Right hindlimb (tissue), 1 donor: ENCODE results near the gene TTLL7.

ENCODE experiments used
- DNase-seq: peaks from one replicate; pipeline ENCODE4 v3.0.0-alpha.2; 2018

TTLL7 gene

DNA sequence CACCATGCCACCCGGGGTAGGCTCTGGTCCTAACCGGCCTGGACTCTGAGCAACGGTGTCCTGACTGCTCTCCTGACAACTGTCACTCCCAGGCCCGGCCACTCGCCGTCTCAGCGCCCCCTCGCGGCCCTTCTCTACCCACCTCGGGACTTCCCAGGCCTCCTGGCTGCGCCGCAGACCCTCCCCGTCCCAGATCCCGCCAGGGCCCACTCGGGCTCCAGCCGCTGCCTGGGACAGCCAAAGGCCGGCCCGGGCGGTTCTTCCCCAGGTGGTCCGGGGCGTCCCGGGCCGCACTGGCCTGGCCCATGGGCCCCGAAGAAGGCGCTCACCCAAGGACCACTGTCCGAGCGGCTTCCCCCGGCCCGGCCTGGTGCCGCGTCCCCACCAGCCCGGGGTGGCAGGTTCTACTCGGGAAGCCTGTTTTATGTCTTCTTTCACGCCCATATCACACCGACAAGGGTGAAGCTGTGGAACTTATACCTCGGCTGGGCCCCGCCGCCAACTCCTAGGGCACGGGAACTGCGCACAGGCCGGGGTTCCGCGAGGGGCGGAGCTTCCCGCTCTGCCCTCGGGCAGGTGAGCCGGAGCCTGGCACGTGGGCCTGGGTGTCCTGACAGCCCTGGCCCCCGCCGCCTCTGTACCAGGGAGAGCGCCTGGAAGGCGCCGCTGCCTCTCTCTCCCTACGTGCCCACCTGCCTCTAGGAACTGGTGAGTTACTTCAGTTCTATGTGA, 138.3 kb downstream of the TTLL7 start:
- DNase-seq = peak; percentile 73

- no peak for DNase-seq
Measured at GRCh38 chr1:83857716-83858115, 141.2 kb downstream of the TTLL7 start.

DNA sequence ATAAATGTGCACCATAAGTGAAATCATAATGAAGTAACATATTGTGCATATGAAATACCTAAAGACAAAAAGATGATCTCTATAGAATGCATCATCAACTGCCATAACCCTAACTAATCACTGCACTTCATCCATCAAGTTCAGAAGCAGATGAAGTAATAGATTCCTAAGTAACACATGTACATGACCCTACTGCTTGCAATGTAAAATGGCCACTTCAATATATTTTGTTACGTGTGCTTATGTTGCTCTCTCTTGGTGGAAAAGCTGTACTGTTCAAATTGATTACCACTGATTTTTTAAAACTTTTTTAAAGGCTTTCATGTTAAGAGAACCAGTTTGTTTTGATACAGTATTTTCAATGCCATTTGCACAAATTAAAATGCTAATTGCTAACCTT, 141.8 kb downstream of the TTLL7 start:
- no peak for DNase-seq

DNA sequence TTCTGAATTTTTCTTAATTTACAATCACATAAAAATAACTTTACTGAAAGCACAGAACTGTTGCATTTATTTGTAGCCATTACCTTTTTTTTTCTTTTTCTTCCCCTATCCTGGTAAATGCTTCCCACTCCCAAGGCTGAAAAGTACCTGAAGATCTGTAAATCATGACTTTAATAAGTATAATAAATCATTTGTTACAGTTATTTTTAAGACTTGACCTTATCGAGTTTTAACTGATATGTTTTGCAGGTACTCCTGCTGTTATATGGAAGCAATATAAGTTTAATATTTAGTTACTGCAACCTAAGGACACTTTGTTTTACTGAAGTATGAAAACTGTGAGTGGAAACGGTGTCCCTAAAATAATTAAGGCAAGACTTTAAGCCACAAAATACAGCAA, 142.6 kb downstream of the TTLL7 start:
- DNase-seq = no peak

DNA sequence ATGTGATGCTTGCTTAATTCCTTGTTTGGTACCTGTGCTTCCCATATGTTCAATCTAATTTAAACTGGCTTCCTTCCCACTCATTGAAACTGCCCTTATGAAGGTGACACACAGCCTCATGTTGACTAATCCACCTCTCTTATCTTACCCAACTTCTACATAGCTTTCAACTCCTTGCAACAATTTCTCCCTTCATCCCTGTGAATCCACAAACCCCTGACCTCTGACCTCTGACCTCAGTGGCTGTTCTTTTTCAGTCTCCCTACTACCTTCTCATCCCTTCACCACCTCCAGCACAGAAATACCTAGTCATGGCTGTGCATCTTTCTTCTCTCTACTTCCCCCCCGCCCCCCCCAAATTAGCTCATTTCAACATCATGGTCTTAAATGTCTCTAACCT, 144.5 kb downstream of the TTLL7 start:
- DNase-seq = no peak

DNA sequence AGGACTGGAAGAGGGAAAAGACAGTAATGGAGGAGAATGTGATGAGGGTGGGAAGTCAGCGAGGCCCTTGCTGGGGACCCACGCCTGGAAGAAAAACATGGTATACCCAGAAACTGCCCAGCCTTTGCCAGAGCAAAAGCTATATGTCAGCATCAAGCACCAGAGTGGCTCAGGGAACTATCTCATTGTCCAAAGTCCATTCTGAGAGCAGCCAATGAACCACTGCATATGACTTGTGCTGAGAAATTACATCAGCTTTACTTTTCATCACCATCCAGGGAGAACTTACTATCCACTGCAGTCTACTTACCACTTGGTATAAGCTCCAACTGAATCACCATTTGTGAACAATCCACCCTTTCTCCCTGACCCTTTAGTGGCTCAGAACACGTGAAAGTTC, 148.1 kb downstream of the TTLL7 start:
- no peak for DNase-seq

DNA sequence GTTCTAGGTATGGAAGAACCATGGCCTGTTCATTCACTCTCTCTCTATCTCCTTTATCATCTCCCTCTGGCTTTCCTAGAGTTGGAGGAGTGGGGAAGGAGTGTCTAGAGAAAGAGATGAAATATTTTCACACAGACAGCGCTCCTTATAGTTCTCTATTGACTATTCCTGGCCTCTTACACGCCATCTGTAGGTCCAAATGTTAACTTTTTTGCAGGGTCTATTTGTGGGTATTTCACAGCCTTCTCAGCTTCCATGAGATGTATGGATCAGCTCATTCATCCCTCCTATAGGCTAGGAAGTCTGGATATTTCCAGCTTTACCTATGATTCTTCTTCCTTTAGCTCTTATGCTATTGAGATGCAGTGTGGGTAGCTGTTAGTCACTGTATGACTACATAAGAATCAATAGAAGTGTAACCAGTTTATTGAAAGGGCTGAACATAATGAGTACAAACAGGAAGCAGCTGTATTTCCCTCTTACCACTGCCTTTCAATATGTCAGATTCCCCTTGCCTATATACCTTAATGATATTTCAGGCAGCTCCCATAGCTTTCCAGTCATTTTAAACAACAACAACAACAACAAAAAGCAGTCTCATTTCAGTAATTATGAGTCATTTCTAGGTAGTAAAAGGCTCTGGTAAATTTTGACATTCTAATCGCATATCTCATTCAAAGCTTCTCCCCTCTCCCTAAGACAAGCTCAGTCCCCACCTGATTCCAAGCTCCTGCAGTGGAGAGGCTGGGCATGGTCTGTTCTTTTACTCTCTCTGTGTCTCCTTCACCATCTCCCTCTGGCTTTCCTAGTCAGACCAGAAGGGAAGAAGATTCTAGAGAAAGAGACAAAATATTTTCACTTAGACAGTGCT, 149.5 kb downstream of the TTLL7 start:
- DNase-seq = no peak

DNA sequence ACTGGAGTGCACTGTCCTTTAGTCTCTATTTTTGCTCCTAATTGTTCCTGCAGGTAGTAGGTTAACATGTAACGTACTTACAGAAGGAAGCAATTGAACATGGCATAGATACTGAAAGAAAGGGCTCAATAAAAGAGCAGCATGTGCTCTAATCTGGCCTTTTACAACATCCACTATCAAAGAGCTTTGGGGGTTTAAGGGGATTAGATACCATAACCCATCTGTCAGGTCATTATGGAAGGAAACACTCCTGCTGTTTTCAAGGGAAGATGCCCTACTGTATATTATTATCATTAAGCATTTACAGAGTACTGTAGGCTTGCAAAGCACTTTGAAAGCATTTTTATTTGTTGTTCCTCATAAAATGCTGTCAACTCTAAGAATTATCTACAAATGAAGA, 152.8 kb downstream of the TTLL7 start:
- DNase-seq = no peak

DNA sequence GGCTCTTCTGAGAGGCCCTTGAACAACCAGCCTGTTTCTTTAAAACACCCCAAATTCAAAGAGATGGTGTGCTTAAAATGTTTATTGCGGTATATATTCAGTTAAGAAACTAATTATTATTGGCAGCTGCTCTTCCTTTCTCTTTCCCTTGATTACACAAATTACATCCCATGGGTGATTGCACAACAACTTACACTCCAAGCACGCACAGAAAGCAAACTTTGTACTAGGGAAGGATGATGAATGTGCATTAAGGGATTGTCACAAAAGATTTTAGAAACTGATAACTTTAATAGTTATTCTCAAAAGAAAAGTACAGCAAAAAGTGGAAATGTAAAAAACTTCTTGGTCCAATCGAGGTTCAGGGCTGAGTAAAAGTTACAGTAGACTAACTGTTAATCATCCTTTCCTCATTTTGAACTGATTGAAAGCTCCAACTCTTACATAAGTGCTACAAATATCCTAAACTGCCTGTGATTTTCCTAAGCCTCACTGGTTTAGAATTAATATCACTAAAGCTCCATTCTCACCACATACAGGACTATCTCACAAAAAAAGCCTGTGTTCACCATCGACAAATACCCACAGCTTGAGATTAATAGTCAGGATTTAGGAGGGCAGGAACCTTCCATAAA, 153.4 kb downstream of the TTLL7 start:
- no peak for DNase-seq

DNA sequence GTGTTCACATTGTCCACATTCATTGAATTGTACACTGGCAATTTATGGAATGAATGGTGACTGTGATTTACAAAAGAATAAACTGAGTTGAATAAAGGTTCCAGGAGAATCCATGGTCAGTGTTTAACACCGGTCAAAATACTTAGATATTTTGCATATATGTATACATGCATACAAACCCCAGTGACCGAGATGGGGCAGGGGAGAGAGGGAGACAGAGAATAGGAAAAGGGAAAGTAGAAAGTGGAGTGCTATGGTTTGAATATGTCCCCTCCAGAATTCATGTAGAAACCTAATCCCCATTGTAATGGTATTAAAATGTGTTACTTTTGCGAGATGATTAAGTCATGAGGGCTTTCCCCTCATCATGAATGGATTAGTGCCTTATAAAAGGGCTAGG, 154.4 kb downstream of the TTLL7 start:
- DNase-seq = no peak

DNA sequence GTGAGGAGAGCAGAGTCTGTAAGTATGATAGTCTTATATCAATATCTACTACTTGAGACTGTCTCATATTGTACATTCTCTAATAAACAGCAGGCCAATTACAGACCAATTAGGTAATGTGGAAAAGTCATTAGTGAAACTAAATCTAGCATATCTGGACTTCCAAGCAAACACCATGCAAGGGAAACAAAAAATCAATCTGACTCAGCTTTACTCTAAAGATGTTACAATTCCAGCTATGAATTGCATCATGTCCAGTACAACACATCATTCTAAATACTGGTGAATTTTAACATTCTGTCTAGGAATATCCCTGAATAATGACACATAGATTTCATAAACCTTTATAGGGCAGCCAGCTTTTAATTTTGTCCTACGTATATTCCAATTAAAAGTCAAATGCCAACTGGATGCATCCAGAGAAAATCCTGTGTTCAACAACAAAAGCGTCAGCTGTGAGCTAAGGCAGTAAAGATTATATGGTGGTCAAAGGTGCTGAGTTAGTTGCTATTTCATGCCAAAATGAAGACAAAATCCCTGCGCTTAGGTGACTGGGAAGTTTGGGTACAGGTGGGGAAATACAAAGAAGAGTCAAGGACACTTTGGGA, 159.3 kb downstream of the TTLL7 start:
- DNase-seq = no peak

- no peak for DNase-seq
Measured at GRCh38 chr1:83838573-83838972, 160.4 kb downstream of the TTLL7 start.

GRCh38 chr1:83836543-83836942, 162.4 kb downstream of the TTLL7 start:
- DNase-seq = no peak

DNA sequence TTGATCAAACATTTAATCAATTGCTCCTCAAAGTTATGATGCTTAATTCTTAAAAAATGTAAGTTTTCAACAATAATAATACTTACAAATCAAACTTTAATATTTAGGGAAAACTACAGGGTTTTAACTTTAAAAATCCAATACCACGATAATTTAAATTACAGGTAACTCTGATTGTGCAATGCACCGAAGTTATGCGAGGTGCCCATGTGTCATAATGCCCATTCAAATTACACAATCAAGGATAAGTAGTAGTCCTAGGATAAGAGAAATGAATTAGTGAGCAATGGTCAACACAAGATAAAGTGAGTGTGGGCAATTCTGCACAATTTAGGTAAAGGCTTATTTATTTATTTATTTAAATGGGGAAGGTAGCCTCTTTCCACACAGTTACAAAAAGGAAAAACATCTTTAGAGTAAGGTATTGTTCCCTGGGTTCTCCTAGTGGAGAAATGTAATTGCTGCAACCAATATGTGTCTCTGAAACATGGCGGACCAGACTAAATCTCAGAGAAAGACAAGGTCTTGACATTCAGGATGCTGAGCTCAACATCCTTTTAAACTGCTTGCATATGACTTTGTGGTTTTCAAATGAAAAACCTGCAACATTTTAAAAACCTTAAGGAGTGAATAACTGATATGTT, 164.2 kb downstream of the TTLL7 start:
- DNase-seq = no peak

DNA sequence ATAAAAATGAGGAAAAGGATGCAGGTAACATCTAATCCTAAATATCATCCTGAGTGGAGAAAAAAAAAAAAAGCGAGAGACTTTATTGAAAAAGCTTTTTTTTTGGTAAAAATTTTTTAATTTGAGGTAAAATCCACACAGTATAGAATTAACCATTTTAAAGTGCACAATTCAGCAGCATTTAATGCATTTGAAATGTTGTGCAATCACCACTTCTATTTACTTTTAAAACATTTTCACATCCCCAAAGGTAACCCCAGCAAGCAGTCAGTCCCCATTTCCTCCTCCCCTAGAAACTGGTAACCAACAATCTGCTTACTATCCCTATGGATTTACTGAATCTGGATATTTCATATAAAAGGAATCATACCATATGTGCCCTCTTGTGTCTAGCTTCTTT, 166.7 kb downstream of the TTLL7 start:
- no peak for DNase-seq

- DNase-seq = no peak
Measured at GRCh38 chr1:83829106-83829505, 169.8 kb downstream of the TTLL7 start.

GRCh38 chr1:83828456-83828855, 170.5 kb downstream of the TTLL7 start:
- DNase-seq = no peak

DNA sequence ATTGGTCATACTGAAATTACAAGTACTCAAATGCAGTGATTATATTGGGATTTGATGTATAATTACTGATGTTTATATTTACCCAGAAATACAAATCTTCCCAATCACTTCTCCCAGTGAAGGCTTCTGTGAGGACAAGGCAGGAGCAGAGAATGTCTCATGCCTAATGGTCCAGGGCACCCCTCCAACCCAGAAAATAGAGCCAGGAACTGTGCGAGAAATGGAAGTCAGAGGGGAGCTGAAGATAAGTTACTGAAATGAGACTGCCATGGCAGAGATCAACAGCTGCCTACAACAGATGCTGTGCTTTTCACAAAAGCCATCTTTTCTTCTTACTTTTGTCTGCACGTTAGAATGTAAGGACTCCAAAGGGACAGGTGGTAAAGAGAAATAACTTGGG, 171.2 kb downstream of the TTLL7 start:
- DNase-seq = peak; percentile 35

DNA sequence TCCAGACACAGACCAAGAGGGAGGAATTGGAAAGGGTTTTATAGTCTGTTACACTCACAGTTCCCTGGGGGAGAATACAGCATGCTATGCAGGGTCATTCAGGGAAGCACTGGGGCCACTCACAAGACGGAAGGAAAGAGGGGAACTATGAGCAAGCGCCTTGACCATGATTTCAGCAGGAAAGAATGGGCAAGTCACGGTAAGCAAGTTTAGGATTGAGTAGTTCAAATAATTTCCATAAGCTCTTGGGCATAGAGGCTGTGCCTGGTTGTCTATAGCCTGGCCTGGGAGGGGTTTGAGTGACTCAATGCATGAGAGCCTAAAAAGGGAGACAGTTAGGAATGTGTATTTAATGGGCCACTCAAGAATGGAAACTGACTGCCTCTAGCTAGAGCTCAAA, 176.7 kb downstream of the TTLL7 start:
- DNase-seq = no peak

GRCh38 chr1:83819436-83819835, 179.5 kb downstream of the TTLL7 start:
- DNase-seq = no peak

DNA sequence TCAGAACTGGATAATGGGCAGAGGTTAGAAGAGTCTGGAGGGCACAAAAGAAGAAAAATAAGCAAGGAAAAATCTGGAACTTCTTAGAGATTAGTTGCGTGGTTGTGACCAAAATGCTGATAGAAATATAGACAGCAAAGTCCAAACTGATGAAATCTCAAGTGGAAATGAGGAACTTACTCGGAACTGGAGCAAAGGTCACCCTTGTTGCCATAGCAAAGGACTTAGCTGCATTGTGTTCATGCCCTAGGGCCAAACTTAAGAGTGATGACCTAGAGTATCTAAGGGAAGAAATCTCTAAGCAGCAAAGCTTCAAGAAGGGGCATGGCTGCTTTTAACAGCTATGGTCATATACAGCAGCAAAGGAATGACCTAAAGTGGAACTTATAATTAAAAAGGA, 180.0 kb downstream of the TTLL7 start:
- DNase-seq = no peak

GRCh38 chr1:83816836-83817235, 182.1 kb downstream of the TTLL7 start:
- no peak for DNase-seq

- peak; percentile 72 for DNase-seq
Measured at GRCh38 chr1:83815330-83815729, 183.6 kb downstream of the TTLL7 start.
